Measurements from ENCODE around the gene ALPK1.
"Not testable (repeated sequence)": the region's sequence is repeated elsewhere in the genome, so short reads cannot be mapped to it uniquely, and the experiment has no call there.

Gene ALPK1

DNA sequence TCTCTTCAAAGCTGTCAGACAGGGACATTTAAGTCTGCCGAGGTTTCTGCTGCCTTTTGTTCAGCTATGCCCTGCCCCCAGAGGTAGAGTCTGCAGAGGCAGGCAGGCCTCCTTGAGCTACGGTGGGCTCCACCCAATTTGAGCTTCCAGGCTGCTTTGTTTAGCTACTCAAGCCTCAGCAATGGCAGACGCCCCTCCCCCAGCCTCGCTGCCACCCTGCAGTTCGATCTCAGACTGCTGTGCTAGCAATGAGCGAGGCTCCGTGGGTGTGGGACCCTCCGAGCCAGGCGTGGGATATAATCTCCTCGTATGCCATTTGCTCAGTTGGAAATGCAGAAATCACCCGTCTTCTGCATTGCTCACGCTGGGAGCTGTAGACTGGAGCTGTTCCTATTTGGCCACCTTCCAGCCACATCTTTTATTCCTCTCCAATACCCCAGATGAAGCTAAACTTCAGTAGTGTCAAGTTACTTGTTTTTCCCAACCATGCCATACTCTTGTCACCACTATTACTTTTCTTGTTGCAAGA is 12.2 kb downstream of the ALPK1 start:
- H3K36me3 Mint-ChIP-seq; H3K4me3 Mint-ChIP-seq; ATAC-seq; DNase-seq (ENCODE audit: low spot score in 2 of 2); H3K4me1 Mint-ChIP-seq; H3K9me3 Mint-ChIP-seq; H3K27ac Mint-ChIP-seq: not testable (repeated sequence)

DNA sequence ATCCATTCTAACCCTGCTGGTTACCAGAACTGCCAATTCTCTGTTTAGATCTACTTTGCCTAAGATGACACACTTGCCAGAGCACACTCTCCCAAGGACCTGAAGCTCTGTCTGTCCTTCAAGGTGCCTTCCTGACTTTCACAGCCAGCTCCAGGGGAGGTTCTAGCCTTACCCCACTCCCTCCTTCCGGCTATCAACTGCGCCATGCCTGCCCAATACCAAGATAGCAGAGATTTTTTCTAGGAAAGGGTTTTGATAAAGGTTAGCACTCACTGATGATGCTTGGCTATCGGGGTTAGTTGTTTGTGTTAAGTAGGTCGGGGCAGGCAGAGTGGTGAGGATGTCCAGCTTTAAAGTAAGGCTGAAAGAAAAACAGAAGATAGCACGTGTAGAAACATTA is 14.3 kb downstream of the ALPK1 start:
- Mint-ChIP-seq H3K4me1 (peaks cover 5% of the 10 kb centered on the region), H3K9me3 (no peaks in the 10 kb centered on the region), H3K36me3 (no peaks in the 10 kb centered on the region), H3K4me3 (no peak overlapping the region), H3K27ac (no peak overlapping the region)
- ATAC-seq (no peak), DNase-seq (ENCODE audit: low spot score in 2 of 2) (no peak)

DNA sequence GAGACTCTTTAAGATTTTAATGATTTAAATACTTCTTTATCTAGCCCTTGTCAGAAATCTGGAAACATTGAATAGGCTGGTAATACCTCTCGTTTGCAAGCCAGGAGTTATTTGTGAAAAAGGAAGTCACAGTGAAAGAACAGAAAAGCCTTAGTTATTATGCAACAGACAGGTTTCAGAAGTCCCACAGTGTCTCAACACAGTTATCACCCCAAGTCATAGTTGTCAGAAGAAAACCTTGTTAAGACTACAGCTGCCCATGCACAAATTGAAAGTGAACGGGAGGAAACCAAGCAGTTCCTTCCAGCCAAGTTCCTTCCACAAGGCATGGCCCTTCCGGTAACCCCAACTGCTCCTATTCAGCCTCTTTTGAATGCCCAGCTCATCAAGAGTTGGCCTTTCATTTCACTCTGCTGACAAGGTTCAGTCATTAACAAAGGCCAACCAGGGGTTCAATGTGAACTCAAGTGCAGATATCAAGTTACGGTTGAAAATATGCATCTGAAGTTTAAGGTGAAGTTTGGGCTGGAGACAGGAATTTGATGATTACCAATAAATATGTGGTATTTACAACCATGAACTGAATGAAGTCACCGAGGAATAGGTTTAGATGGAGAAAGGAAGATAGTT is 15.6 kb downstream of the ALPK1 start:
- Mint-ChIP-seq H3K9me3 (no peaks in the 10 kb centered on the region), H3K36me3 (no peaks in the 10 kb centered on the region), H3K27ac (no peak overlapping the region), H3K4me3 (no peak overlapping the region), H3K4me1 (no peaks in the 10 kb centered on the region)
- no peak for DNase-seq (ENCODE audit: low spot score in 2 of 2)
- ATAC-seq, result no peak

DNA sequence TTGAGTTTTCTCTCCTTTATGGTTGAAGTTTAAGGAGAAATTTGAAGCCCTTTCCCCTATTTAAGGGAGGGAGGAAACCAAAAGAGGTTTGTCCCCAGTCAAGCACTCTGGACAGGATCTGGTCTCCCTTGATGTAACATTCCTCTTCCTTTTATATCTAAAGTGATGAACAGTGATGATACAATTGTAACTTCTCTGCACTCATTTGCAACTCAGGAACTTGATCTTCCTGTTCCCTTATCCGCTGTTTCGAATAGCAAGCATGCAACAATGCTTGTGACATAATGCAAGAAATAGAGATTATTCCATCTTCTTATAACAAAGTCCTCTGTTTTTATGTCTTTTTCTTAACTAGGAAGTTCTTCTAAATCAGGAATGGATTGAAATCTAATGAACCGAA is 18.3 kb downstream of the ALPK1 start:
- no peak overlapping the region for H3K4me3 Mint-ChIP-seq
- no peak overlapping the region for H3K27ac Mint-ChIP-seq
- DNase-seq (ENCODE audit: low spot score in 2 of 2), result no peak
- H3K4me1 Mint-ChIP-seq, result peaks cover 10% of the 10 kb centered on the region
- no peaks in the 10 kb centered on the region for H3K9me3 Mint-ChIP-seq
- no peak for ATAC-seq
- no peaks in the 10 kb centered on the region for H3K36me3 Mint-ChIP-seq

DNA sequence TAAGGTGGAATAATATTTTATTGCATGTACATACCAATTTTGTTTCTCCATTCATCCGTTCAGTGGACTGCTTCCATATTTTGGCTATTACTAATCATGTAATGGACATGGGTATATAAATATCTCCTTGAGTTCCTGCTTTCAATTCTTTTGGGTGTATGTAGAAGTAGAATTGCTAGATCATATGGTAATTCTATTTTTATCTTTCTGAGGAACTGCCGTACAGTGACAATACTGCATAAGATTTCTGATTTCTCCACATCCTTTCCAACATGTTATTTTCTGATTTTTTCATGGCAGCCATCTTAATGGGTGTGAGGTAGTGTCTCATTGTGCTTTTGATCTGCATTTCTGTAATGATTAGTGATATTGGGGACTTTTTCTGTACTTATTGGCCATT is 19.2 kb downstream of the ALPK1 start:
- H3K36me3 Mint-ChIP-seq, result no peaks in the 10 kb centered on the region
- no peaks in the 10 kb centered on the region for H3K9me3 Mint-ChIP-seq
- DNase-seq (ENCODE audit: low spot score in 2 of 2) (no peak), ATAC-seq (no peak)
- H3K27ac Mint-ChIP-seq, result no peak overlapping the region
- no peak overlapping the region for H3K4me3 Mint-ChIP-seq
- peaks cover 10% of the 10 kb centered on the region for H3K4me1 Mint-ChIP-seq

DNA sequence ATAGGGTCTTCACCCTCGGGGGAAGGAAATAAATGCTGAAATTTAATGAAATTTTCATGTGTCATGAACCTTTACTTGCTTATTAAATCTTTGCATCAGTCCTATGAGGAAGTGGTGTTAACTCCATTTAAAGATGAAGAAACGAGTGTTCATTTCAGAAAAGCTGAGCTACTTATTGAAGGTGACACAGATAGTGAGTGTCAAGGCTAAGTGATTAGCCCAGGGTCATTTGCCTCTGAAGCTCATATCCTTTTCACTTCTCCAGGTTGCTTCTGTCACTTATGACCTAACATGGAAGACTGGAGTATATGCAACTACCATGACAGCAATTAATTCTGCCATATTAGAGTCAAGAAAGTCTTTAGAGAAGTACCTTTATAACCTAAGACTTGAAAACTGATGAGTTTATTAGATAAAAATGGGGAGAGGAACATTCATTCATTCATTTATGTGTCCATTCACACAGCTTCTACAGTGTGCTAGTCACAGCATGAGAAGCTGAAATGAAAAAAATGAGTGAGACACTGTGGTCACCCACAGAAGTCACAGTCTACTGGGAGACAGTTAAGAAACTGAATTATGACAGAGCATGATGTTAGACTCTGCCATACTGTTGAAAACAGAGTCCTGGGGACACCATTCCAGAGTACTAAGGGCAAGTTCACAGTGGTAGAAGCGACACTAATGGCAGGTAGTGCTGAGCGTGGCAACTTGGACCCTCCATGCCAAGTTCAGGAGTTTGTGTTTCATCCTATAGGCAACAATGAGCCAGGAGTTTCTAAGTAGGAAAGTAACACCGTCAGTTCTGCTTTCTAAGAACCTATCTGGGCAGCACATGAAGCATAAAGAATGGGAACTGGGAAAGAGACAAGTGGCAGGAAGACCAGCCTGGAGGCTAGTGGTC is 21.3 kb downstream of the ALPK1 start:
- H3K4me3 Mint-ChIP-seq, result no peak overlapping the region
- no peak overlapping the region for H3K27ac Mint-ChIP-seq
- peak; percentile 100 for ATAC-seq
- peaks cover 16% of the 10 kb centered on the region for H3K4me1 Mint-ChIP-seq
- DNase-seq (ENCODE audit: low spot score in 2 of 2), result no peak
- no peaks in the 10 kb centered on the region for H3K9me3 Mint-ChIP-seq
- no peaks in the 10 kb centered on the region for H3K36me3 Mint-ChIP-seq

DNA sequence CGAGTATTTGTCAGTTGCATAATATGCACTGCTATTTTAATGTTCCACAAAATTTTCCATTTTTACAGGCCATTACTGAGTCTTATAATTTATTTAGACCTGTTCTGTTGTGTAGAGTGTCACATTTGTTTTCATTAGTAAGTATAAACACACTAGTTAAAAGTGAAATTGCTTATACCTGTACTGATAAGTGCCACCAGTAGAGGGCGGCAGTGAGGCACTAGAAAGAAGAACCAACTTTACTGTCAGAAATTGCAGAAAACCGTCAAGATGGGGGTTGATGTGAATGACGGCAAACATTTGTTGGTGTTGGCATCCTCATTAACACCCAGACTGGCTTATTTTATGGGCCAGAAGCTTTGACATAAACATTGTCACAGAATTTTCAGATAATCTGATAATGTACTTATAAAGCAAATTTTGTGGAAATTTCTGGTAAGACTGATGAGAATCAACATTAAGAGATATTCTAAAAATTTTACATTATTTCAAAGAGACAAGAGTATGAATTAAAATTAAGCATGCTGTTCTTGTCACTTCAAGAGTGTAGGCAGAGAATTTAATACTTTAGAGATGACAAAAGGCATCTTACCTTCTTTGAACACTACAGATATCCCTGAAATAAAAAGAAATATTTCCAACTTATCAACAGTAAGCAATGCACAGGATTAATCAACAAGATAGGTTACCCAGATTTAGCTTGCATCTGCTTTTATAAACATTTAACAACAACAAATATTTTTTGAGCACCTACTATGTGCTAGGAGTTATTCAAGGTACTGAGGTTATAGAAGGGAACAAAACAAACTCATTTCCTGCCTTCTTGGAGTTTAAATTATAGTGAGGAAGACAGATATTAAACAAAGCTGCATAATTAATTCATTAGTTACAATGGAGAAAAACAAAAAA is 24.9 kb downstream of the ALPK1 start:
- peak; percentile 43 for ATAC-seq
- no peak overlapping the region for H3K27ac Mint-ChIP-seq

DNA sequence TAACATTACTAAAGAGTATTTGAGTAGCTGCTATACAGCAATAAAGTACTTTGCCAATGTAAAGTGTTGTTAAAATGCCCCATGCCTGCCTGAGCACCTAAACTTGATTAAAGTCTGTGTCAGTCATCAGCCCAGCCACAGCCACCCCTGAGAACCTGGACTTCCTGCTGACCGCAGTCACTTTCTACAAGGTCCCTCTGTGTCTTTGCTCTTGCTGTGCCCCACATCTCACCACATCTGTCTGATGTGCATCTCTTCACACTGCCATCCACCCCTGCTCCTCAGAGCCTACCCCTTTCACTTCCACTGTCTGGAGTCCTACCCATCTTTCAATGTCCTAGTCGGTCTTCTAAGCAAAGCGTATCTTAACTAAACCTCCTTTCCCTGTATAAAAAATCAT is 25.7 kb downstream of the ALPK1 start:
- Mint-ChIP-seq H3K36me3 (no peaks in the 10 kb centered on the region), H3K27ac (no peak overlapping the region), H3K4me3 (no peak overlapping the region), H3K4me1 (peaks cover 16% of the 10 kb centered on the region), H3K9me3 (no peaks in the 10 kb centered on the region)
- ATAC-seq (no peak), DNase-seq (ENCODE audit: low spot score in 2 of 2) (no peak)

More for the DNA sequence above, 24.9 kb downstream of the ALPK1 start:
- peak; percentile 64 to 86 for DNase-seq (ENCODE audit: low spot score in 2 of 2)
- H3K36me3 Mint-ChIP-seq, result no peaks in the 10 kb centered on the region
- no peaks in the 10 kb centered on the region for H3K9me3 Mint-ChIP-seq
- H3K4me1 Mint-ChIP-seq, result peaks cover 16% of the 10 kb centered on the region
- no peak overlapping the region for H3K4me3 Mint-ChIP-seq

DNA sequence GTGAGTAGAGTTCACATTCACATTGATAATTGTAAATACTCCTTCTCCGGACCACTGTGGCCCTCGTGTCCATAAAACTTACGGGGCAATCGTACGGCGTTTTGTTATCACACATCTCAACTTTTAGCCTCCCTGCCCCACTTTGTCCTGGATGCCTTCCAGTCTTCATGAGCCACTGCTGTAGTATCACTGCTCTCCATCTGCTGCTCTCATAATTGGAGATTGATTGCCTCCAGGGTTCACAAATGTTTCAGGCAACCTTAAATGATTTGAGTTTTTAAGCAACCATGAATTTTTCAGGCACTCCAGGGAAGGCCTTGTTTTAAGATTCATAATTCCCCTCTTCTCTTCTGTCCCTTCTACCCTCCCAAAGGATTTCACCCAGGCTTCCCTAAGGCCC is 28.4 kb downstream of the ALPK1 start:
- Mint-ChIP-seq H3K4me3 (no peak overlapping the region), H3K27ac (no peak overlapping the region), H3K9me3 (no peaks in the 10 kb centered on the region), H3K36me3 (no peaks in the 10 kb centered on the region), H3K4me1 (peaks cover 6% of the 10 kb centered on the region)
- DNase-seq (ENCODE audit: low spot score in 2 of 2) (no peak), ATAC-seq (no peak)

DNA sequence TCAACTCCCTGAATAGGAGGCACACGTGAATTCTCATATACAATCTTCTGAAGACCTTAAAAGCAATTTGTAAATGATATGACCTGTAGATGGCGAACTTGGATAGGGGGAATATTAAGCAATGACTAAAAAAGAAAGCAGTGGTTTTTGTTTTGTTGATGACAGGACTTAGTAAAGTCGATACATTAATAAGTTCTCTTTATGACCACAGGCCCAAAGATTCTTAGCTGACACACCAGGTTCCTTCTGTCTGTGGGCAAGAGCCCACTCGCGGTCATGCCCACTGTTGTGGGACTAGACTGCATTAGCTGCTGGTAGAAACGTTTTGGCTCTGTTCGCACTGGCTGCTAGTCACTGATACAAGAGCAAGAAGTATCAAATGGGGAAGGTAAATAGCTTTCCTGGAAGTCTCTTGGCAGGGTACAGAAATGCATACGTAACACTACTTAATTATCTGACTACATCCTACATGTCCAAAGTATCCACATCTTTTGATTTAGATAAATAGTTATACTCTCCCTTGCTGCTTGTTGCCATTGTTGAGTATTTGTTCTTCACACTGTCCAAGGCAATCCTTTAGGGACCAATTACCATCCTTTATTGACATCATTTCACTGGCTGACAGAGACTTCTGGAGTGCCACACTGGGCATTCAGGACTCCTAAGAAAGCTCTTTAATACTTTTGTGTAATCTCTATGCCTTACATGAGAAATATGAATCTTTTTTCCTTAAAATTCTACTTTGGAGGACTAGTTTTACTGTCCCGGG is 31.0 kb downstream of the ALPK1 start:
- Mint-ChIP-seq H3K4me3 (no peak overlapping the region), H3K27ac (peak overlapping the region; percentile 10), H3K36me3 (no peaks in the 10 kb centered on the region), H3K4me1 (peaks cover under 1% of the 10 kb centered on the region), H3K9me3 (no peaks in the 10 kb centered on the region)
- ATAC-seq (peak; percentile 96), DNase-seq (ENCODE audit: low spot score in 2 of 2) (peak; percentile 7 to 56)

DNA sequence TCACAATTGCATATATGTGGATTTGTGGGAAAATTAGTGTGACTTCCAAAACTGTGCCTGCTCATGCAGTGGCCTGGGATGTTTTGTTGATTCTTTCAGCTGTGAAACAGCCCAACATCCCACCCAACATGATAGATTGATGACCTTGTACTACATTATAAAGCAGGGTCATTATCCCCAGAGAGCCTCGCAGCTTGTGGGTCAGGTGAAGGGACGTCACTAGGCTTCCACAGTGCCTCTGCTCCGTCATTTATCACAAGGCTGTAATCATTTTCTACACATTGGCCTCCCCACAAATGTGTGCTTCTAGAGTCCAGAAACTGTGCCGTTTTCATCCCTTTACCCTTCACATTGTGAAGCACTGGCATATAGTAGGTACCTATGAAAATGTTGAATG is 31.6 kb downstream of the ALPK1 start:
- H3K9me3 Mint-ChIP-seq, result no peaks in the 10 kb centered on the region
- DNase-seq (ENCODE audit: low spot score in 2 of 2) (no peak), ATAC-seq (no peak)
- H3K4me3 Mint-ChIP-seq, result no peak overlapping the region
- H3K36me3 Mint-ChIP-seq, result no peaks in the 10 kb centered on the region
- H3K27ac Mint-ChIP-seq, result no peak overlapping the region
- no peaks in the 10 kb centered on the region for H3K4me1 Mint-ChIP-seq

DNA sequence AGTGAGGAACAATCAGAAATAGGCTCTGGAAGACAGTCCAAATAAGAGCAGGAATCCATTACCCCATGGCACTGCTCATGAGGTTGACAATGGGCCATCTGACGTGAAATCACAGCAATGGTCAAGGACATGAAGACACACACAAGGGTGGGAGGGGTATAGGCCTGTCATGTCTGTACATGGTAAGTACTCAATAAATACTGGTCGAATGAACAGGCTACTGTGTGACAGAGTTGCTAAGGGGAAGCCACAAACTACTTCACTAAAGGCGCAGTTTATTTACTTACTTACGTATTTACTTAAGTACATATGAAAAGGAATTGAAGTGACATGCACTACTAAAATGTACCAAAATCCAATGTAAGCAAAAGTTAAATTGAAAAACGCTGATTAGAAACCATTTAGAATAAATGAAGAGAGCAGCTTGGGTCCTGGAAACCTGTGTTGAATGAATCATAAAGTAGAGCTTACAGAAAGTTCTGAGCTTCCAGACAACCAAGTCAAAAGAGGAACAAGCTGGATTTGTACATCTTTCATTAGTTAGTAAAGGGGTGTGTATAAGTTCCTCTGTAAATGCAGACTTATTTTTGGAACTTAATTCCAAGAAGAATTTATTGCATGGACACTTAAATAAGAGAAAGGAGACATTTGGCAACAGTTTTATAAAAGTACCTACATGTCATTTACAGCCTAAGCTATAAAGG is 32.7 kb downstream of the ALPK1 start:
- Mint-ChIP-seq H3K27ac (peak overlapping the region; percentile 12), H3K9me3 (no peaks in the 10 kb centered on the region), H3K4me3 (no peak overlapping the region), H3K36me3 (no peaks in the 10 kb centered on the region), H3K4me1 (no peaks in the 10 kb centered on the region)
- DNase-seq (ENCODE audit: low spot score in 2 of 2) (no peak), ATAC-seq (no peak)

DNA sequence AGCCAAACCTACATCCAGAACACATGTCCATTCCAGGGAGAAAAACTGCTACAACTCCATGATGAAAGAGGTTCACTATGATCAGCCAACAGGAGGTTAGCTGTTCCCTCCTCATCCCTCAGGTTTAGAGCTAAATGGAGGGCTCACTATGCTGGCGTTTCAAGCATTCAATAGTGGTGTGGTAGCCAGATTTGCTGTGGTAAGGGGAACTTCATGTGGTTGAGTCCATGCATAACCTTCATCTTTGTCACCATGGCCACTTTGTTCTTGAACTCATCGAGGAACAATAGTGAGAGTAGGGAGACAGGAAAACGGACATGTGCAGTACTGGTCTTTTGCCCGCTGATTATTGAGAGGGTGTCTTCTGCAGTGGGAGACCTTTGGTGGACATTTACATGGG is 33.8 kb downstream of the ALPK1 start:
- Mint-ChIP-seq H3K36me3 (no peaks in the 10 kb centered on the region), H3K4me3 (no peak overlapping the region), H3K27ac (no peak overlapping the region), H3K9me3 (no peaks in the 10 kb centered on the region), H3K4me1 (no peaks in the 10 kb centered on the region)
- ATAC-seq (no peak), DNase-seq (ENCODE audit: low spot score in 2 of 2) (no peak)

DNA sequence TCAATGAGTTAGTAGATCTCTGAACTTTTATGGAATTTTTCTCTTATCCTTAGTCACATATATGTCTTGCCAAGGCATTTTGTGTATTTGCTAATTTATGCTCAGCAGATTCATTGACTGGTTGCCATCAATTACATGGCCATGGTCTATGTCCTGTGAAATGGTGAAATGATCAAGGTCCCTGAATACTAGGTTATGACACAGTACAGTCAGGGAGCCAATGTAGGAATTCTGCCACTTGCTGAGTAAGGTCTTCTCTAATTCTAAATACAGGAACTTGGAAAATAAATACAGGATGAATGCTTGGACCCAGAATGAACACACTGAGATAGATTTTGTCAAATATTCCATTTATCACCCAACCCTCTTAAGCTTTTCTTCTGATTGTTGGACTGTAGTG is 35.2 kb downstream of the ALPK1 start:
- Mint-ChIP-seq H3K4me1 (no peaks in the 10 kb centered on the region), H3K27ac (no peak overlapping the region)
- ATAC-seq, result no peak

More for the DNA sequence above, 35.2 kb downstream of the ALPK1 start:
- Mint-ChIP-seq H3K4me3 (no peak overlapping the region), H3K36me3 (no peaks in the 10 kb centered on the region), H3K9me3 (no peaks in the 10 kb centered on the region)
- no peak for DNase-seq (ENCODE audit: low spot score in 2 of 2)

Data from stimulated activated effector memory CD8-positive, alpha-beta T cell treated with anti-CD3 and anti-CD28 coated beads, Interleukin-12 subunit alpha, Interleukin-12 subunit beta, amount 100 ng/mL, for 72 hours (primary cell).